Fibroblast of skin of left biceps (primary cell): ENCODE results near the gene BUD23.
"Not testable (repeated sequence)": the region's sequence is repeated elsewhere in the genome, so short reads cannot be mapped to it uniquely, and the experiment has no call there.

Experiments
- DNase-seq, 2 experiments: peaks; one replicate each; pipeline ENCODE4 v3.0.0-alpha.2; 2013; ENCODE audit warnings: low read depth in 2 of 2

BUD23 gene

DNA sequence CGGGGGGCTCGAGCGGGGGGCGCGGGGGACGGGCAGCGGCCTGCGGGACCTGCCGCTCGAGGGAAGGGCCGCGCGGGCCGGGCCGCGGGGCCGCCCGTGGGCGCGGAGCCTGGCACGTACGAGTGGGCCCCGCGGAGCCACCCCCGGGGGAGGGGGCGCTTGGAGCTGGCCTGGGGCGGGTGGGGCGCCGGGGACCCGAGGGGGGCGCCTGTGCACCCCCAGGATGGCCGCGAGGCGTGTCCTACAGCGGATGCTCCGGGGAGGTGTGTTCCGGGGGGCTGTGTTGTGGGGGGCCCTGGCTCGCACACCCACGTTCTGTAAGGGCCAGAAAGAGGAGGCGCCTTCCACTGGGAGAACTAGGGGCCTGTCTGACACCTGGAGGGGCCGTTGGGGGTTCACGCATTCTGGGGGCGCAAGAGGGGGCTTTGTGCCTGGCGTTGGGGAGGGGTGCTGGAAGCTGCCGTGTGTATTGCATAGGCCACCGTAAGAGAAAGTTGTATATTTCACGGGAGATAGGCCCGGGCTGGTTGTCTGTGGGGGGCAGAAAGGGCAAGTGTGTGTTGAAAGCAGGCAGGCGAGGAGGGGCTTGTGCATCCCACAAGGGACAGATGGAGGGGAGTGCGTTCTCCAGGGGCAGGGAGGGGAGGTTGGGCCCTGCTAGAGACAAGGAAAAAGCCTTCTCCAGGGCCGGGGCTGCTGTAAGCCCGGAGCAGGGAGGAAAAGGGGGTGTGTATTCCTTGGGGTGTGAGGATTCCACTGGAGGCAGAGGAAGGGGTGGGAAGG lies 15.1 kb upstream of the BUD23 start:
- no peak for DNase-seq

- DNase-seq = no peak
Observed at GRCh38 chr7:73668886-73669230, 14.5 kb upstream of the BUD23 start.

GRCh38 chr7:73669288-73669701 lies 14.1 kb upstream of the BUD23 start:
- DNase-seq = no peak

- no peak for DNase-seq
Observed at GRCh38 chr7:73669858-73670385, 13.5 kb upstream of the BUD23 start.

- DNase-seq = no peak
Observed at GRCh38 chr7:73671322-73671661, 12.1 kb upstream of the BUD23 start.

DNA sequence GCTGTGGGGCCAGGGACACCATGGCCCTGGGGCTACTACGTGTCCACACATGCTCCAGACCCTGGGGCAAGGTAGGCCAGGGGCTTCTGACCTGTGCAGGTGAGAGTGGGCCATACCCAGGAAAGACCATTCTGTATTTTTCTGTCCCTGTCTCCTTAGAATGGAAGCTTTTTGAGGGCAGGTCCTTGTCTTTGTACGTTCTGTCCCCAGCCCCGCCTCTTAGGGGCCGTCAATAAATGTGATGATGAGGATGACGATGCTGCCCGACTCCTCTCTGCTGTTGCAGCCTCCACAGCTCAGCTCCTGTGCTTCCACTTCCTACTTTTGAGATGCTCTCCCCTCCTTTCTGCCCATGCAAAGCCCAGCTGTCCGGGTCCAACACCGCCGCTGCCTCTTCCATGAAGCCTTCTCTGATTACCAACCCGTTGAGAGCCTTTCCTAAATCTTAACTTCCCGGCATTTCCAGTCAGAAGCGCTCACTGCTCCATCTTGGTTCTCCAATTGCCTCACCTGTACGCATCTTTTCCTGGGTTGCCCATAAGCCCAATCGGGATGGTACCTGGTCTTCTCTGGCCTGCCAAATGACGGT lies 11.4 kb upstream of the BUD23 start:
- no peak for DNase-seq

DNA sequence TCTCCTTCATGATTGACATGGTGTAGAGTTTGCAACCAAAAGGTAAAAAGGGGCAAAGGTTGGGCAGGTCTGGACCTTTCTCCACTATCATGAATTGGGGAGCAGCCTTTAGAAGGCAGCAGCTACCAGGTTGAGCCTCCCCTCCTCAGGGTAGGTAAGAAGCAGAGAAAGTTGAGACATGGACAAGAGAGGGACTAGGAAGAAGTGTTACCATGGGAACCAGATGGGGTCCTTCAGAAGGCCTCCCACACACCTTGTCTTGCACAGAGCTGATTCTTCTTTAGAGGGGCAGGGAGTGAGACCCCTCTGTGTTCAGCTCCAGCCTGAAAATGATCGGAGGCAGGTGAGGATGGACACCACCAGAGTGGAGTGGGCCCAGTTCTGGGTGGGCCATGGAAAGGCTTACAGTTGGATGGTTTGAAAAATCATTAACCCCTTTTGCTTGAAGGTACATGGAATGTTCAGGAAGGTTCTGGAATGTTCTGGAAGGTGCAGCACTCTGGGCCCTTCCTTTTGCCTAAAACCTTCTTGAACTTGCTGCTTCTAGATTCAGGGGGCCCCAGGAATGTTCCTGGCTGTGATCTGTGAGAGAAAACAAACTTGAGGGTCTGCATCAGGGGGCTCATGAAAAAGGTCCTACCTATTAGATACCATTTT lies 8.8 kb upstream of the BUD23 start:
- DNase-seq = no peak

GRCh38 chr7:73676062-73676461 lies 7.3 kb upstream of the BUD23 start:
- DNase-seq = not testable (repeated sequence)

GRCh38 chr7:73678862-73679261 lies 4.5 kb upstream of the BUD23 start:
- no peak for DNase-seq

GRCh38 chr7:73679709-73680108 lies 3.7 kb upstream of the BUD23 start:
- no peak for DNase-seq

DNA sequence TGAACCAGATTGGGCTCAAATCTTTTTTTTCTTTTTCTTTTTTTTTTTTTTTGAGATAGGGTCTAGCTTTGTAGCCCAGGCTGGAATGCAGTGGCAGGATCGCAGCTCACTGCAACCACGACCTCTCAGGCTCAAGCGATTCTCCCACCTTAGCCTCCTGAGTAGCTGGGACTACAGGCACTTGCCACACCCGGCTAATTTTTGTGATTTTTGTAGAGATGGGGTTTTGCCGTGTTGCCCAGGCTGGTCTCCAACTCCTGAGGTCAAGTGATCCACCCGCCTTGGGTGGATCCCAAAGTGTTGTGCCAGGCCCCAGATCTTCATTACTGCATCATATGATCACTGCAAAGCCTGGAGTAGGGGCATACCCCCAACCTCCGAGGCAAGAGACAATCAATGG lies 2.9 kb upstream of the BUD23 start:
- no peak for DNase-seq

DNA sequence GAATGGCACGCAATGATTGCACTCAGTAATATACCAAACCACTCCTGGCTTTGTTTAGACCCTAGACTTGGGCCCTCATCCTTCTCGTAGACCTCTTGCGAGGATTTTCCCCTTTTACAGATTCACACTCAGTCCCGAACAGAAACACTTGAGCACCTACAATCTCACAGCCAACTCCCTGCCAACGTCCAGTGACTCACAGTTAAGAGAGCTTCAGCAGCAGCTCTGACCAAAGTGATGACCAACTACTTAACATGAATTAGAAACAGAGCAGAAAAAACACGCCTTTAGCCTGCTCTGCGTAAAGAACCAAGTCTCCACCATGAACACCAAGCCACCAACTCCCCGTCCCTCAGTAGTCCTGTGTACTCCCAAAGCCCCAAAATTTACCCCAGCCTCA lies 2.4 kb upstream of the BUD23 start:
- no peak for DNase-seq

DNA sequence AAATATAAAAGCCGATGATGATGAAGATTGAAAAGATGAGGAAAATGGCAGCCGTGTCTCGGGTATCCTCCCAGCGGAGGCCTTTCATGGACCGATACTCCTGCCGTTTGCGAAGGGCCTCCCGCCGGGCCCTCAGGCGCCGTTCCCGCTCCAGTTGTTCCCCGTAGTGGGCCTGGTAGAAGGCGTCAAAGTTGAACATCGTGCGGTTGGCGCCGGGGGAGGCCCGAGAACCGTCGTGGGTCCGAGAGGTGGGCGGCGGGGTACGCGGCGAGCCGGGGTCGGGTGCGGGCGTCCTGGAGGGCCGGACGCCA lies 697 bp upstream of the BUD23 start:
- no peak for DNase-seq

GRCh38 chr7:73683788-73684693 lies 644 bp downstream of the BUD23 start:
- no peak for DNase-seq

GRCh38 chr7:73685311-73685710 lies 1.9 kb downstream of the BUD23 start:
- no peak for DNase-seq

GRCh38 chr7:73688288-73688687 lies 4.9 kb downstream of the BUD23 start:
- no peak for DNase-seq

GRCh38 chr7:73690646-73691045 lies 7.2 kb downstream of the BUD23 start:
- DNase-seq = no peak

DNA sequence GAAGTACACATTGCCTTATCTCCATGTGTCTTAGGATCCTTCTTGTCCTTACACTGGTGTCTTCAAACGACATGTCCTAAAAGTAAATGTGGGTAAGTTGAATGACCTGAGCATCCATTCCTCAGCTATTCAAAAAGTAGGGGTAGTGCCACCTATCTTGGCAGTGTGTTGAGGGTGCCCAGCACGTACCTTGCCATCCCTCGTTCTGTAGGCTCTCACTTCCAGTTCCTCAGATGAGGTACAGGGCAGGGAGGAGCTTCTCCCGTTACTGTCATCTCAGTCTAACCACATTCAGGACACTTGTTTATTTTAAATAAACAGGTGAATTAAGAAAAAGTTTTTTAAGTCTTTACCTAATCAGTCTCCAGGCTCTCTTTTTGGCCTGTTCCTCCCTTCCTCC lies 13.0 kb downstream of the BUD23 start:
- DNase-seq = no peak

DNA sequence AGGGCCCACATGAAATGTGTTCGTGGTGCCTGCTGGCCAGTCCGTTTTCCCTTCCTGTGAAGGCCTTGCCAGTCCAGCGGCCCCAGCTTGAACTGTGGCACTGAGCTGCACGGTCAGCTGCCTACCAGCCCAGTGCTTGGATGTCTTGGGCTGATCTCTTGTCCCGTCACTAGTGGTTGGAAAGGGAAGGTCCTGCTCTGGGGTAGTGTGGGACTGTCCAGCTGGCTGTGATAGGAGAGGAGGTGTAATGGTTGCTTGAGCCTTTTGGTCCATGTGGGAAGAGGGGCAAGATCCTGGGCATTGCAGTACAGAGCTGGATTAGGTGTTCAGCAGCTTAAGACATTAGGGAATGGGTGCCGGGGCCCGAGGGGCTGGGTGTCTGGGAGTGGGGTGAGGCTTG lies 15.0 kb downstream of the BUD23 start:
- no peak for DNase-seq

DNA sequence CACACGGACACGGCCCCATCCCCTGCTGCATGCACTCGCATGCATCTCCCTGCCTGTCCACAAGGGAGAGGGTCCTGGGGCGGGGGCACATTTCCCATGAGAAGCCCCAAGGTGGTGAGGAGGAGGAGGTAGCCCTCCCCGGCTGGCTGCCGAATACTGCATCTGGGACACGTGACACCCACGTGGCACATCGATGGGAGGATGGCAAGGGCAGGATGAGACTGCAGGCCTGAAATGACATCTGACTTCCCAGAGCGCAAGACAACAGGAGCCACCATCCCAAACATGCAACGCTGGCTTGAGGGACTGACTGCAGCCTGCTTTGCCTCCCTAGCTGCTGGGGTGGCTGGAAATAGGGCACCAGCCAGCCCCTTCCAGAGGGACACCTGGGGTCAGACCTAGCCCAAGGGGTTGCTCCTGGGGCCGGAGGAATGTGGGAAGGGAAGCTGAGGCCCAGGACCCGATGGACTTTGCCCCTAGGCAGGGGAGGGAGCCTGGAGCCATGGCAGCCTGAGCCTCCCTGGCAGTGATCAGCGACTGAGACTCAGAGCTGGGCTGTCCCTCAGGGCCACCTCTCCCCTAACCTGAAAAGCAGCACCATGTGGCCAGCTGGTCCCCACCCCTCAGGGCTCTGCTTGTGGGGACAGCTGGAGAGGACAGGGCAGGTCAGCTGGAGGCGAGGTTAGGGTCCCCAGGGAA lies 16.1 kb downstream of the BUD23 start:
- DNase-seq = no peak

DNA sequence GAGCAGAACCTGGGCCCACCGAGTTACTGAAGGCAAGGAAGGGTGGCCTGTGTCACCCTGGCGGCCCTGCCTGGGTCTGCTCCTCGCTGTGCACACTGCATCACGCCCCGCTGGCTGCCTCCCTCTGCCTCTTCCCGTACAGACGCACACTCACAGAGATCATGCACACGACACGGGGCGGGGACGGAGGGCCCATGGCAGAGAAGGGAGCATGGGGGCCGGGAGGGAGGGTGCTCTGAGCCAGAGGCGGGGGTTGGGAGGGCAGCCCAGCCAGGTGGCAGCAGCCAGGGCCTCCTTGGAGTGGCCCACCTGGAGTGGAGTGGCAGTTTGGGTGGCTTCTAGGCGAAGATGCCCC lies 16.6 kb downstream of the BUD23 start:
- DNase-seq = no peak
